SU-DHL-6 (cell line): Measurements from ENCODE around the gene CHST9.

ENCODE experiments used
- H2AFZ ChIP-seq: fragments of 200-600 bp; sonication (generic); 2 replicates; pipeline ENCODE4 v1.6.1; 2014; ENCODE audit warnings: low read depth, mild to moderate bottlenecking, moderate library complexity, mixed read lengths, antibody characterized with exemption, low read length; ENCODE audit not compliant: severe bottlenecking
- H3F3A ChIP-seq: fragments of 200-600 bp; shearing (Covaris generic); 2 replicates; pipeline ENCODE4 v1.6.0; 2016; ENCODE audit warnings: antibody characterized with exemption, mild to moderate bottlenecking; ENCODE audit not compliant: insufficient read depth
- H3K27ac ChIP-seq: fragments of 200-600 bp; sonication (generic); 2 replicates; pipeline ENCODE4 v1.5.1; 2016; ENCODE audit warnings: low read depth, mild to moderate bottlenecking, low read length, moderate library complexity, mixed read lengths
- H3K27me3 ChIP-seq: fragments of 200-600 bp; sonication (generic), shearing (Covaris generic); 2 replicates; pipeline ENCODE4 v1.6.0; 2014; ENCODE audit warnings: mild to moderate bottlenecking, low read length
- H3K36me3 ChIP-seq: fragments of 200-600 bp; sonication (generic); 2 replicates; pipeline ENCODE4 v1.6.1; 2014; ENCODE audit warnings: mild to moderate bottlenecking, low read length, mixed read lengths
- H3K4me2 ChIP-seq: fragments of 300-600, 200-600 bp; shearing (Covaris generic), sonication (generic); 2 replicates; pipeline ENCODE4 v1.6.0; 2014; ENCODE audit warnings: low read length, low read depth, mild to moderate bottlenecking; ENCODE audit not compliant: poor library complexity, severe bottlenecking
- H3K4me3 ChIP-seq: fragments of 200-600 bp; sonication (generic); 2 replicates; pipeline ENCODE4 v1.5.1; 2014; ENCODE audit warnings: antibody characterized with exemption, low read length, mild to moderate bottlenecking, mixed read lengths; ENCODE audit not compliant: insufficient read depth, poor library complexity, severe bottlenecking
- H3K79me2 ChIP-seq: fragments of 200-600 bp; sonication (generic); 2 replicates; pipeline ENCODE4 v1.6.1; 2014; ENCODE audit warnings: mild to moderate bottlenecking, low read length, moderate library complexity; ENCODE audit not compliant: insufficient read depth
- H3K9ac ChIP-seq: fragments of 200-600 bp; sonication (generic); 2 replicates; pipeline ENCODE4 v1.7.0; 2014; ENCODE audit warnings: mild to moderate bottlenecking, low read length
- H3K9me2 ChIP-seq: fragments of 200-600 bp; sonication (generic); replicated peaks from 2 replicates; pipeline ENCODE4 v1.6.1; 2014; ENCODE audit warnings: low read length; ENCODE audit not compliant: insufficient read depth
- H3K9me3 ChIP-seq: fragments of 200-600 bp; sonication (generic); 2 replicates; pipeline ENCODE4 v1.6.1; 2014; ENCODE audit warnings: low read length, mixed read lengths; ENCODE audit not compliant: insufficient read depth
- H4K20me1 ChIP-seq: fragments of 200-600 bp; sonication (generic); 2 replicates; pipeline ENCODE4 v1.6.1; 2014; ENCODE audit warnings: low read depth, mild to moderate bottlenecking, antibody characterized with exemption, low read length, moderate library complexity, mixed read lengths
- CTCF ChIP-seq: fragments of 200-600 bp; sonication (generic); IDR thresholded peaks from one replicate; pipeline ENCODE4 v1.5.1; 2017; ENCODE audit warnings: antibody characterized with exemption, mild to moderate bottlenecking, low read length, moderate library complexity; ENCODE audit not compliant: insufficient read depth, poor library complexity, severe bottlenecking
- EZH2phosphoT487 ChIP-seq: fragments of 200-600 bp; sonication (generic), shearing (Covaris generic); conservative IDR thresholded peaks from 2 replicates; pipeline ENCODE4 v1.6.1; 2018; ENCODE audit warnings: mild to moderate bottlenecking, antibody characterized with exemption, low read length, moderate library complexity, mixed read lengths

Gene CHST9

GRCh38 chr18:27008575-27008974, 176.5 kb downstream of the CHST9 start:
- Histone ChIP-seq H3F3A (no peaks in the 10 kb centered on the region; the same call in 1 of the 2 replicates), H3K4me3 (no peak overlapping the region), H3K9me2 (no peaks in the 10 kb centered on the region), H4K20me1 (no peaks in the 10 kb centered on the region), H3K36me3 (no peaks in the 10 kb centered on the region), H3K4me2 (no peak overlapping the region), H3K9ac (no peak overlapping the region), H3K27me3 (no peaks in the 10 kb centered on the region), H2AFZ (no peak overlapping the region), H3K79me2 (no peaks in the 10 kb centered on the region), H3K9me3 (no peaks in the 10 kb centered on the region), H3K27ac (no peak overlapping the region)
- no peak for TF ChIP-seq EZH2phosphoT487
- no peak for TF ChIP-seq CTCF

GRCh38 chr18:27007880-27008279, 177.2 kb downstream of the CHST9 start:
- Histone ChIP-seq H3K9ac (no peak overlapping the region), H4K20me1 (no peaks in the 10 kb centered on the region), H3K9me3 (no peaks in the 10 kb centered on the region), H3F3A (peaks cover 2% of the 10 kb centered on the region; the same call in 1 of the 2 replicates), H2AFZ (no peak overlapping the region), H3K27me3 (no peaks in the 10 kb centered on the region), H3K4me2 (no peak overlapping the region), H3K4me3 (no peak overlapping the region), H3K36me3 (no peaks in the 10 kb centered on the region), H3K79me2 (no peaks in the 10 kb centered on the region), H3K27ac (no peak overlapping the region), H3K9me2 (no peaks in the 10 kb centered on the region)
- no peak for TF ChIP-seq EZH2phosphoT487
- no peak for TF ChIP-seq CTCF

DNA sequence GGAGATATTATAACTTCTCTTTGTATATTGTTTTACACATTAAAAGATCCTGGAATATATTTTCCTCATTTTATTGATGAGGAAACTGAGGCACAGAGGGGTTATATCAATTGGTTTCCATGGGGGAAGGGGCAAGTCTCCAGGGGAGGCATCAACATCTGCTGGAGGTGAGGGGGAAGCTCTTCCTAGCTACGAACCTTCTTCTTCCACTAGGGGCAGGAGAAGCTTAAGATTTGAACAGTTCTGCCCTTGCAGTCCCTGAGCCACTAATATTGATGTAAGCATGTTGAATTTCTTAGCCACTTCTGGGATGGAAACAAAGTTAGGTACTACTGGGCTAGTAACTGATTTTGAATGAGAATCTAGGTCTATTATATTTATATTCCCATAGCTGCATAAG, 179.5 kb downstream of the CHST9 start:
- no peak overlapping the region for H3K4me2 ChIP-seq
- no peaks in the 10 kb centered on the region for H3K36me3 ChIP-seq
- H3K79me2 ChIP-seq: no peaks in the 10 kb centered on the region
- H3F3A ChIP-seq: peaks cover 17% of the 10 kb centered on the region
- TF ChIP-seq EZH2phosphoT487: no peak
- TF ChIP-seq CTCF: peak; percentile 89
- H3K9me2 ChIP-seq: no peaks in the 10 kb centered on the region
- H3K27me3 ChIP-seq: no peaks in the 10 kb centered on the region
- no peak overlapping the region for H2AFZ ChIP-seq
- no peaks in the 10 kb centered on the region for H3K9me3 ChIP-seq
- no peak overlapping the region for H3K9ac ChIP-seq
- H3K27ac ChIP-seq: no peak overlapping the region
- H3K4me3 ChIP-seq: no peak overlapping the region
- H4K20me1 ChIP-seq: no peaks in the 10 kb centered on the region
